ENCODE measurements around the gene GNAI2.

DNA sequence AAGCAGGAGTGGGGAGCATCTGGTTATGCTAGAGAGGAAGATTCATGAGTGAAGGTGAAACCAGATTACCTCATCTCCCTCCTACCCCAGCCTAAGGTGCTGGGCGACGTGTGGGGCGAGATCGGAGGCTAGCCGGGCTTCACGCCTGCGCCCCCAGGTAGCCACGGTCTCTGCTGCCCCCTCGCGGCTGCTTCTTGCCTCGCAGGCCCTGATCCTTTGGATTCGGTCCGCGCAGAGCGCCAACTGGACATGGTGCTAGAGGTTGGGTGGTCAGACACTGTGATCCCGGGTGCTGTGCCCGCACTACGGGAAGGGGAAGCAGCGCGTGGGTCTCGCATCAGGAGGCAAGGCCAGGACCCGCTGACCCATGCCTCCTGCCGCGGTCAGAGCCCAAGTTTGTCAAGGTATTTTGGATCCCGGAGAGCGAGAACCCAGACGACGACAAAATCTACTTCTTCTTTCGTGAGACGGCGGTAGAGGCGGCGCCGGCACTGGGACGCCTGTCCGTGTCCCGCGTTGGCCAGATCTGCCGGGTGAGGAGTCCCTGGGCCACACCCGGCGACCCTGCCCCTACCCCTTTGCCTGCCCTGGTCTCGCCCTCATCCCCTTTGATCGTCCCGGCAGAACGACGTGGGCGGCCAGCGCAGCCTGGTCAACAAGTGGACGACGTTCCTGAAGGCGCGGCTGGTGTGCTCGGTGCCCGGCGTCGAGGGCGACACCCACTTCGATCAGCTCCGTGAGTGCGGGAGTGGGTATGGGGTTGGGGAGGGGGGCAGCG lies 37.1 kb downstream of the GNAI2 start:
- no peak for TF ChIP-seq POLR2A (IDR thresholded peaks at IDR 0.05; ENCODE audit: low read depth, low read length)
- no peak for TF ChIP-seq TAF1 (IDR thresholded peaks at IDR 0.05; ENCODE audit: low read depth, low read length)
- peak; percentile 29 for TF ChIP-seq PAX5 (IDR thresholded peaks at IDR 0.05; ENCODE audit: insufficient read depth, low read length, severe bottlenecking)
- TF ChIP-seq POLR2AphosphoS5 (IDR thresholded peaks at IDR 0.05; ENCODE audit: low read depth, low read length): no peak

Measured in GM12891 (cell line).